HG02571 (cell line): ENCODE measurements around the gene NES.

Source experiments
- ATAC-seq: cut with Tn5 transposase; IDR thresholded peaks from one replicate; pipeline ENCODE4 v1.9.1; 2021; ENCODE audit warnings: mild to moderate bottlenecking, moderate library complexity; ENCODE audit not compliant: unreplicated experiment

Gene NES

GRCh38 chr1:156682166-156682890 is 5.1 kb upstream of the NES start:
- no peak for ATAC-seq

GRCh38 chr1:156681196-156681960 is 4.2 kb upstream of the NES start:
- ATAC-seq = no peak

- ATAC-seq = no peak
These were observed 2.8 kb upstream of the NES start for GRCh38 chr1:156680056-156680455.

- no peak for ATAC-seq
These were observed 699 bp upstream of the NES start for GRCh38 chr1:156677616-156678596.

DNA sequence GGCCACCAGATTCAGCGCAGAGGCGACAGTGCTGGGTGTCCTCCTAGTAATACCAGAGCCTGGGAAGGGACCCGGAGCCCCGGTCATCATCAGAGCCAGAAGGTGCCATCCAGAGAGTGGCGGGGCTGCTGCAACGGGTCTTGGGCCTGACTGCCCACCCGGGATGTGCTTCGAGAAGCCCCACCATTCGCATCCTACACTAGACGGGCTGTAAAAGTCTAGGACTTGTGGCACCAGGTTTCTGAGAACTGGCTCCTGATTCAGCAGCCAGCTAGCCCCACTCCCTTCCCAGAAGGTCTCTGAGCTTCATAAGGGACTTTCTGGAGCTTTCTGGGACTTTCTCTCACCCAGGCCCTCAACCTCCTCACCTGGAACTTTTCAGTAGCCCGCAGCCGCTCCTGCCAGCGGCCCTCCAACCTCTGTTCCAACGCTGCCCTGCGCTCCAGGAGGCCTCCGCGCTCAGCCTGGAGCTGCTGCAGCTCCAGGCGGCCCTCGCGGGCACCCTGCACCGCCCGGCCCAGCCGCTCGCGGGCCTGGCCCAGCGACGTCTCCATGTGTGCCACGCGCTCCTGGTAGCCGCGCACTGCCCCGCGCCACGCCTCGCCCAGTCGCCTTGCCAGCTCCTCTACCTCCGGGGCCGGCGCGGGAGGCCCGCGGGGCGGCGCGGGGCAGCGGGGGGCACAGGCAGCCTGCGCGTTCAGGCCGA is 940 bp downstream of the NES start:
- ATAC-seq = no peak

DNA sequence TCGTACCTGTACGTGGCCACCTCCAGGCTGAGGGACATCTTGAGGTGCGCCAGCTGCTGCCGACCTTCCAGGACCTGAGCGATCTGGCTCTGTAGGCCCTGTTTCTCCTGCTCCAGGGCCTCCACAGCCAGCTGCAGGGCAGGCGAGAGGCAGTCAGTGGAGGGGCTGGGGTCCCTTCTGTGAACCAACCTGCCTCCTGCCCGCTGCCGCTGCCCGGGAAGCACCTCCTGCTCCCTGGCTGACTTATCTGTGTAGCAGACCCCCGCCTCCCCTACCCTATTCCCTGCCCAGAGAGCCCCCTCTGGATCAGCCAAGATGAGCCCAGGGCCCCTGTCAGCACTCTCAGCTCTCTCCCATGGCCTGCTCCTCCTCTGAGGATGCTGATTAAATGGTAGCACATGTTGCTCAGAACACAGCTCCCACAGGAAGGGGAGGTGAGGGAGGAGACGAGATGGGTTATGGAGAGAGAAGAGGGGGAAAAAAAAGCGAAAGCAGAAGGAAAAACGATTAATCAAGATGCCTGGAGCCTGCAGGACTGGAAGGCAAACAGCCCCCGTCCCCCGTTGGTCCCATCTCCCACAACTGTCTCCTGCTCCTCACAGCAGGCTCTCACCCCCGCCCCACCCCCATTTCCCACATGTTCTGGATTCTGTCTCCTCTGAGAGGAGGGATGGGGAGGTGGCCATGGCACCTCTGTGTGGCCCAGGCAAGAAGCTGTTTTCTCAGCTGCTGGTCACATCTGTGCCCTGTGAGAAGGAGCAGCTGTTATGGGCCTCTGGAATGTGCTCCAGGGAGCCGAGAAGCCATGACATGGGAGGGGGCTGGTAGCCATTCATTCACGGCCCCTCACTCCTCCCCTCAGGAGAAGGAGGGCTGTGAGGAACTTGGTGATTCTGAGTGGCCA is 1.7 kb downstream of the NES start:
- ATAC-seq = no peak

DNA sequence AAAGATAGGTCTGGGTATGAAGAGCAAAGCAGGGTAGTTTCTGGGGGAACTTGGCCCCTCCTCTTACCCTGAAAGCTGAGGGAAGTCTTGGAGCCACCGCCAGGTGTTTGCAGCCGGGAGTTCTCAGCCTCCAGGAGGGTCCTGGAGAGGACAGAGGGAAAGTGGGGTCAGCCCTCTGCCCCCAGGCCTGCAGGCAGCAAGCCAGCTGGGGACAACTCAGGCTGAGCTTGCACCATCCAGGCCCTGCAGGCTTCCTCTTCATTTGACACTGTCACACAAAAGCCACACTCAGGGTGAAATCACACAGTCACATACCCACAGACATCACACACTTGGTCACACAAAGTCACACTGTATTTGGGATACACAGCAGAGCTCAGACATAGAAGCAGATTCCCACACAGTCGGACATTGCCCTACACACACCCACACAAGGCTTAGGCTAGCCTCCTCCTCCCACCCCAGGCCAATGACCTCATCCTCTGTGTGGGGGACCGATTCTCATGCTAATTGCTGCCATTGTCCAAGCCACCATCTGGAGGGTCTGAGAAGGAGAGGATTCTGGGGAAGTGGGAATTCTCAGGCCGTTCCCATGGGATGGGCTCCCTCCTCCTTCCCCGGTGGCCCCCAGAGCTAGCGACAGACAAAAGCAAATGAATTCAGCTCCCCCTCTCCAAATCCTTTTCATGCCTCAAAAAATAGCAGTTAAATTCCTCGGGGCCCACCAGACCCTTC is 3.7 kb downstream of the NES start:
- ATAC-seq = no peak

DNA sequence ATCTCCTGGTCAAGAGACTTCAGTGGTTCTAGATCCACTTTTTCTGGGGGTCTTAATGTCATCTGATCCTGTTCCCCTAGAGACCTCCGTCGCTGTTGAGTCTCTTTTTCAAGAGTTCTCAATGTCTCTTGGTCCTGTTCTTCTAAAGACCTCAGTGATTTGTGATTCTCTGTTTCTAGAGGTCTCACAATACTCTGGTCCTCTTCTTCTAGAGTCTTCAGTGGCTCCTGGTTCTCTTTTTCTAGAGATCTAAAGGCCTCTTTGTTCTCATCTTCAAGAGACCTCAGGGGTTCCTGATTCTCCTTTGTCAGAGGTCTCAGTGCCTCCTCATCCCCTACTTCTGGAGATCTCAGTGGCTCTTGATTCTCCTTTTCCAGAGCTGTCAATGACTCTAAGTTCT is 5.4 kb downstream of the NES start:
- no peak for ATAC-seq

- no peak for ATAC-seq
These were observed 6.4 kb downstream of the NES start for GRCh38 chr1:156670791-156671190.

GRCh38 chr1:156670359-156670758 is 6.8 kb downstream of the NES start:
- ATAC-seq = no peak

- ATAC-seq = no peak
These were observed 7.4 kb downstream of the NES start for GRCh38 chr1:156669794-156670193.

- ATAC-seq = no peak
These were observed 8.2 kb downstream of the NES start for GRCh38 chr1:156668801-156669637.

GRCh38 chr1:156667968-156668709 is 9.1 kb downstream of the NES start:
- ATAC-seq = no peak

GRCh38 chr1:156667610-156667967 is 9.6 kb downstream of the NES start:
- ATAC-seq = no peak

DNA sequence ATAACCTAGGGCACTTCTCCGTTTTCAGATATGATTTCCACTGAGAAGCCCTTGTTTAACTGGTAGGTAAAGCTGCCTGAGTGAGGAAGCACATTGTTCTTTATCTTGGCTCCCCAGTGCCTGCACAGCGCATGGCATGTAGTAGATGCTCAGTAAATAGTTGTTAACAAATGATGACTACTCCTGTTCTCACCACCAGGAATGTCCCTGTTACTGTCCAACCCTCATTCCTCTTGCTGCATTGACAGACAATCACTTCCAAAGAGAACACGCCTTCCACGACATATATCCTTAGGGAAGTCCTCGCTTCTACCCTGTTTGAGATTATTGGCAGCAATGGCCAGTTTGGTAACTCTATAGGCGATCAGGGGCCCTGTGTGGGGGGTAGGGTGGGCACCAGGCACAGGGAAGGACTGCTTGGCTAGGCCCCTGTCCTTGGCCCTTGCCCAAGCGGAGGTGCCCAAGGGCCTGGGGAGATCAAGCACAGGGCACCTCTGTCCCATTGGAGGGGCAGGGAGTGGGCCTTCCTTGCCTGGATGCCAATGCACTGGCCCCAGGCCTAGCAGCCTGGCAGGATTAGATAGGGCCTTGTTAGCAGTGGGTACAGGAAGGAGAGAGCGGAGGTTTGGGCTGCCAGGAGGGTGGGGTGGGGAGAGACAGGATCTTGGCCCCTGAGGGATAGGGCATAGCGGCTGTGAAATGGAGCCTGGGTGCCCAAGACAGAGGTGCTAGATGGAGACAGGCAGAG is 10.2 kb downstream of the NES start:
- ATAC-seq = no peak

DNA sequence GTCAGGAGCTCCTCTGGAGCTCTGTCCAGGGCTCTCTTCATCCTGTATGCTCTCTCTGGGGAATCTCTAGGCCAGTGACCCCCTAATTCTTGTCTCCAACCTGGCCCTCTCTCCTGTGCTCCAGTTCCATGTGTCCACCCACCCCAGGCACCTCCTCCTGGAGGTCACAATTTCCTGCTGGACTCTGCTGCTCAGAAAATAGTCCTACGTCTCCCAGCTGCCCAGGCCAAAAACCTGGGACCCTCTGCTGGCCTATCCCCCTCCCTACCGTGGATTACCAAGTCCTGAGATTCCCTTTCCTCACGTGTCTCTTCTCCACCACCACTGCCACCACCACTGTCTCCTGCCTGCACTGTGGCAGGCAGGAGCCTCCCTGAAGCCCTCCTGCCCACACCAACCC is 11.7 kb downstream of the NES start:
- no peak for ATAC-seq
